HG03457 (cell line): ENCODE results near the gene MAPK4.
"Not testable (repeated sequence)": the region's sequence is repeated elsewhere in the genome, so short reads cannot be mapped to it uniquely, and the experiment has no call there.

Experiments
- ATAC-seq: cut with Tn5 transposase; IDR thresholded peaks from one replicate; pipeline ENCODE4 v1.9.1; 2021; ENCODE audit warnings: moderate number of reproducible peaks; ENCODE audit not compliant: unreplicated experiment

MAPK4 gene

GRCh38 chr18:50678651-50679050, 118.8 kb downstream of the MAPK4 start:
- no peak for ATAC-seq

- no peak for ATAC-seq
Measured at GRCh38 chr18:50679056-50679455, 119.2 kb downstream of the MAPK4 start.

GRCh38 chr18:50679656-50680055, 119.8 kb downstream of the MAPK4 start:
- ATAC-seq = no peak

GRCh38 chr18:50680966-50681365, 121.1 kb downstream of the MAPK4 start:
- ATAC-seq = no peak

- ATAC-seq = no peak
Measured at GRCh38 chr18:50682852-50683251, 123.0 kb downstream of the MAPK4 start.

GRCh38 chr18:50686409-50686808, 126.5 kb downstream of the MAPK4 start:
- no peak for ATAC-seq

GRCh38 chr18:50687491-50687890, 127.6 kb downstream of the MAPK4 start:
- no peak for ATAC-seq

- ATAC-seq = no peak
Measured at GRCh38 chr18:50689578-50689977, 129.7 kb downstream of the MAPK4 start.

- no peak for ATAC-seq
Measured at GRCh38 chr18:50694147-50694546, 134.3 kb downstream of the MAPK4 start.

GRCh38 chr18:50695431-50696176, 135.7 kb downstream of the MAPK4 start:
- no peak for ATAC-seq

GRCh38 chr18:50696436-50696835, 136.5 kb downstream of the MAPK4 start:
- ATAC-seq = no peak

- ATAC-seq = no peak
Measured at GRCh38 chr18:50696929-50697328, 137.0 kb downstream of the MAPK4 start.

- no peak for ATAC-seq
Measured at GRCh38 chr18:50697509-50697908, 137.6 kb downstream of the MAPK4 start.

GRCh38 chr18:50700245-50701165, 140.6 kb downstream of the MAPK4 start:
- ATAC-seq = no peak

GRCh38 chr18:50704357-50704940, 144.6 kb downstream of the MAPK4 start:
- no peak for ATAC-seq

- ATAC-seq = no peak
Measured at GRCh38 chr18:50706199-50706598, 146.3 kb downstream of the MAPK4 start.

- no peak for ATAC-seq
Measured at GRCh38 chr18:50706651-50707050, 146.8 kb downstream of the MAPK4 start.

GRCh38 chr18:50707297-50707696, 147.4 kb downstream of the MAPK4 start:
- ATAC-seq = not testable (repeated sequence)

- ATAC-seq = no peak
Measured at GRCh38 chr18:50707855-50708469, 148.1 kb downstream of the MAPK4 start.

- ATAC-seq = no peak
Measured at GRCh38 chr18:50709193-50709592, 149.3 kb downstream of the MAPK4 start.

GRCh38 chr18:50711386-50711785, 151.5 kb downstream of the MAPK4 start:
- ATAC-seq = no peak
